Activated T-helper 17 cell treated with anti-CD3 and anti-CD28 coated beads, Interleukin-2, amount 50 U/mL, for 72 hours (primary cell): ENCODE data around the gene SLC44A2. TPM values are rescaled to one million over a fixed set of nuclear protein-coding genes. Genes with fewer than 3 reads are reported as not detected.
A peak's percentile ranks its signal among the peaks of the same experiment; 100 is the strongest.

Experiments
- ATAC-seq: fragments of 150-1000 bp; cut with Tn5 transposase; replicated peaks from 2 replicates; pipeline ENCODE4 v1.10.0; 2021; ENCODE audit warnings: mild to moderate bottlenecking, moderate library complexity
- H3K27ac Mint-ChIP-seq: one replicate; pipeline ENCODE4 v1.8.0; 2022; ENCODE audit warnings: mixed read lengths
- H3K27me3 Mint-ChIP-seq: one replicate; pipeline ENCODE4 v1.8.0; 2022; ENCODE audit warnings: mixed read lengths
- H3K36me3 Mint-ChIP-seq: one replicate; pipeline ENCODE4 v1.8.0; 2022; ENCODE audit warnings: low read depth, mild to moderate bottlenecking, mixed read lengths
- H3K4me1 Mint-ChIP-seq: one replicate; pipeline ENCODE4 v1.8.0; 2022; ENCODE audit warnings: mixed read lengths
- H3K4me3 Mint-ChIP-seq: one replicate; pipeline ENCODE4 v1.8.0; 2022; ENCODE audit warnings: mild to moderate bottlenecking, mixed read lengths
- H3K9me3 Mint-ChIP-seq: one replicate; pipeline ENCODE4 v1.8.0; 2022; ENCODE audit warnings: mixed read lengths
- total RNA-seq, 2 donors: library from RNA; stranded (reverse); gene quantifications; one replicate each; pipeline ENCODE4 v1.2.3, GENCODE V29; 2022

SLC44A2 gene
- total RNA-seq, 2 donors from 2014 or later, result 64.8 to 84.9 TPM

- no peaks in the 10 kb centered on the region for H3K27me3 Mint-ChIP-seq
- peaks cover 20% of the 10 kb centered on the region for H3K36me3 Mint-ChIP-seq
- peak; percentile 62 for ATAC-seq
- no peaks in the 10 kb centered on the region for H3K9me3 Mint-ChIP-seq
- H3K4me3 Mint-ChIP-seq, result peak overlapping the region; percentile 88
- peaks cover 16% of the 10 kb centered on the region for H3K4me1 Mint-ChIP-seq
- peak overlapping the region; percentile 94 for H3K27ac Mint-ChIP-seq
These were observed 22.1 kb upstream of the SLC44A2 start for GRCh38 chr19:10603084-10603872.

- peak; percentile 10 for ATAC-seq
- H3K27me3 Mint-ChIP-seq, result no peaks in the 10 kb centered on the region
- peaks cover 20% of the 10 kb centered on the region for H3K36me3 Mint-ChIP-seq
- no peaks in the 10 kb centered on the region for H3K9me3 Mint-ChIP-seq
- peak overlapping the region; percentile 88 for H3K4me3 Mint-ChIP-seq
- H3K4me1 Mint-ChIP-seq, result peaks cover 16% of the 10 kb centered on the region
- H3K27ac Mint-ChIP-seq, result peak overlapping the region; percentile 94
These were observed 21.4 kb upstream of the SLC44A2 start for GRCh38 chr19:10603873-10604459.

GRCh38 chr19:10604460-10604980 lies 20.8 kb upstream of the SLC44A2 start:
- Mint-ChIP-seq H3K27me3 (no peaks in the 10 kb centered on the region), H3K27ac (peak overlapping the region; percentile 94), H3K9me3 (no peaks in the 10 kb centered on the region), H3K36me3 (peaks cover 20% of the 10 kb centered on the region), H3K4me1 (peaks cover 16% of the 10 kb centered on the region), H3K4me3 (peak overlapping the region; percentile 88)
- no peak for ATAC-seq

- Mint-ChIP-seq H3K4me3 (no peak overlapping the region), H3K4me1 (peaks cover 4% of the 10 kb centered on the region), H3K27me3 (no peaks in the 10 kb centered on the region), H3K27ac (no peak overlapping the region), H3K36me3 (peaks cover 19% of the 10 kb centered on the region), H3K9me3 (no peaks in the 10 kb centered on the region)
- no peak for ATAC-seq
These were observed 13.4 kb upstream of the SLC44A2 start for GRCh38 chr19:10611907-10612306.

GRCh38 chr19:10612499-10613119 lies 12.7 kb upstream of the SLC44A2 start:
- no peaks in the 10 kb centered on the region for H3K27me3 Mint-ChIP-seq
- no peak overlapping the region for H3K27ac Mint-ChIP-seq
- H3K4me3 Mint-ChIP-seq, result no peak overlapping the region
- H3K36me3 Mint-ChIP-seq, result peaks cover 19% of the 10 kb centered on the region
- no peaks in the 10 kb centered on the region for H3K9me3 Mint-ChIP-seq
- peaks cover 8% of the 10 kb centered on the region for H3K4me1 Mint-ChIP-seq
- ATAC-seq, result no peak

GRCh38 chr19:10615429-10616023 lies 9.8 kb upstream of the SLC44A2 start:
- H3K27ac Mint-ChIP-seq, result peak overlapping the region; percentile 78
- peaks cover 10% of the 10 kb centered on the region for H3K4me1 Mint-ChIP-seq
- no peak overlapping the region for H3K4me3 Mint-ChIP-seq
- ATAC-seq, result no peak
- no peaks in the 10 kb centered on the region for H3K27me3 Mint-ChIP-seq
- H3K9me3 Mint-ChIP-seq, result no peaks in the 10 kb centered on the region
- H3K36me3 Mint-ChIP-seq, result peaks cover 34% of the 10 kb centered on the region

- Mint-ChIP-seq H3K36me3 (peaks cover 49% of the 10 kb centered on the region), H3K4me3 (no peak overlapping the region), H3K27ac (peak overlapping the region; percentile 82), H3K9me3 (no peaks in the 10 kb centered on the region), H3K27me3 (no peaks in the 10 kb centered on the region), H3K4me1 (peaks cover 18% of the 10 kb centered on the region)
- ATAC-seq, result no peak
These were observed 7.8 kb upstream of the SLC44A2 start for GRCh38 chr19:10617409-10618121.

- ATAC-seq, result no peak
- Mint-ChIP-seq H3K9me3 (no peaks in the 10 kb centered on the region), H3K27me3 (no peaks in the 10 kb centered on the region), H3K4me3 (no peak overlapping the region), H3K4me1 (peaks cover 22% of the 10 kb centered on the region), H3K27ac (no peak overlapping the region), H3K36me3 (peaks cover 36% of the 10 kb centered on the region)
These were observed 6.5 kb upstream of the SLC44A2 start for GRCh38 chr19:10618846-10619245.

- Mint-ChIP-seq H3K4me1 (peaks cover 17% of the 10 kb centered on the region), H3K36me3 (peaks cover 31% of the 10 kb centered on the region), H3K27me3 (no peaks in the 10 kb centered on the region), H3K4me3 (no peak overlapping the region), H3K9me3 (no peaks in the 10 kb centered on the region), H3K27ac (peak overlapping the region; percentile 19)
- no peak for ATAC-seq
These were observed 4.6 kb upstream of the SLC44A2 start for GRCh38 chr19:10620786-10621185.

- Mint-ChIP-seq H3K4me1 (peaks cover 17% of the 10 kb centered on the region), H3K27me3 (no peaks in the 10 kb centered on the region), H3K4me3 (no peak overlapping the region), H3K36me3 (peaks cover 37% of the 10 kb centered on the region), H3K9me3 (no peaks in the 10 kb centered on the region), H3K27ac (peak overlapping the region; percentile 35)
- no peak for ATAC-seq
These were observed 3.4 kb upstream of the SLC44A2 start for GRCh38 chr19:10621966-10622365.

- peak; percentile 43 for ATAC-seq
- H3K4me3 Mint-ChIP-seq, result peak overlapping the region; percentile 37
- no peaks in the 10 kb centered on the region for H3K27me3 Mint-ChIP-seq
- H3K9me3 Mint-ChIP-seq, result no peaks in the 10 kb centered on the region
- peaks cover 12% of the 10 kb centered on the region for H3K4me1 Mint-ChIP-seq
- peaks cover 49% of the 10 kb centered on the region for H3K36me3 Mint-ChIP-seq
- H3K27ac Mint-ChIP-seq, result peak overlapping the region; percentile 63
These were observed 768 bp upstream of the SLC44A2 start for GRCh38 chr19:10624585-10624984.

- H3K4me3 Mint-ChIP-seq, result no peak overlapping the region
- H3K36me3 Mint-ChIP-seq, result peaks cover 48% of the 10 kb centered on the region
- no peaks in the 10 kb centered on the region for H3K27me3 Mint-ChIP-seq
- no peak overlapping the region for H3K27ac Mint-ChIP-seq
- H3K9me3 Mint-ChIP-seq, result no peaks in the 10 kb centered on the region
- H3K4me1 Mint-ChIP-seq, result peaks cover 12% of the 10 kb centered on the region
- ATAC-seq, result no peak
These were observed 397 bp downstream of the SLC44A2 start for GRCh38 chr19:10625762-10626138.

- Mint-ChIP-seq H3K27ac (no peak overlapping the region), H3K9me3 (no peaks in the 10 kb centered on the region), H3K27me3 (no peaks in the 10 kb centered on the region), H3K36me3 (peaks cover 88% of the 10 kb centered on the region), H3K4me3 (no peak overlapping the region), H3K4me1 (no peaks in the 10 kb centered on the region)
- ATAC-seq, result no peak
These were observed 6.5 kb downstream of the SLC44A2 start for GRCh38 chr19:10631874-10632273.

GRCh38 chr19:10634430-10634829 lies 9.1 kb downstream of the SLC44A2 start:
- Mint-ChIP-seq H3K4me3 (no peak overlapping the region), H3K27ac (no peak overlapping the region), H3K9me3 (no peaks in the 10 kb centered on the region), H3K27me3 (no peaks in the 10 kb centered on the region), H3K4me1 (no peaks in the 10 kb centered on the region), H3K36me3 (peaks cover 96% of the 10 kb centered on the region)
- ATAC-seq, result no peak
